ENCODE results near the gene TBKBP1.
A peak's percentile ranks its signal among the peaks of the same experiment; 100 is the strongest.

TBKBP1 gene

GRCh38 chr17:47693731-47694580 lies at the start of gene TBKBP1:
TSS of gene TBKBP1 (plus strand) at chr17:47694161. CDS start at chr17:47696113, 1,952 bp downstream.
- peak; percentile 31 for DNase-seq

- DNase-seq = no peak
Measured at GRCh38 chr17:47644324-47644723, 49.6 kb upstream of the TBKBP1 start.

GRCh38 chr17:47649153-47649971 lies 44.6 kb upstream of the TBKBP1 start, which contains the start of gene KPNB1:
TSS of gene KPNB1 (plus strand) at chr17:47649919. CDS start at chr17:47650245, 326 bp downstream.
- DNase-seq = peak; percentile 100

GRCh38 chr17:47649972-47650524 lies 43.9 kb upstream of the TBKBP1 start:
- DNase-seq = no peak

- DNase-seq = peak; percentile 99
Measured at GRCh38 chr17:47650525-47651522, 43.1 kb upstream of the TBKBP1 start.

- no peak for DNase-seq
Measured at GRCh38 chr17:47651704-47652103, 42.3 kb upstream of the TBKBP1 start.

DNA sequence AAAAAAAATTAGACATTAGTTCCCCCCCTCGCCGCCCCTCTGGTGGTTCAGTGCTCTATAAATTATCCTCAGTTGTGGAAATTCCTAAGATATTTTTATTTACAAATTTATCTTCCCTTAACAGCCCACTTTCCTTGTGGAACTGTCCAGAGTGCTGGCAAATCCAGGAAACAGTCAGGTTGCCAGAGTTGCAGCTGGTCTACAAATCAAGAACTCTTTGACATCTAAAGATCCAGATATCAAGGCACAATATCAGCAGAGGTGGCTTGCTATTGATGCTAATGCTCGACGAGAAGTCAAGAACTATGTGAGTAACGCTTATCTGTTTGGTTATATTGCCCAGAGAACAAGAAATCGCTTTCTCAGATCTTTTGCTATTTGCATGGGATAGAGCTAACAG lies 41.4 kb upstream of the TBKBP1 start:
- no peak for DNase-seq

DNA sequence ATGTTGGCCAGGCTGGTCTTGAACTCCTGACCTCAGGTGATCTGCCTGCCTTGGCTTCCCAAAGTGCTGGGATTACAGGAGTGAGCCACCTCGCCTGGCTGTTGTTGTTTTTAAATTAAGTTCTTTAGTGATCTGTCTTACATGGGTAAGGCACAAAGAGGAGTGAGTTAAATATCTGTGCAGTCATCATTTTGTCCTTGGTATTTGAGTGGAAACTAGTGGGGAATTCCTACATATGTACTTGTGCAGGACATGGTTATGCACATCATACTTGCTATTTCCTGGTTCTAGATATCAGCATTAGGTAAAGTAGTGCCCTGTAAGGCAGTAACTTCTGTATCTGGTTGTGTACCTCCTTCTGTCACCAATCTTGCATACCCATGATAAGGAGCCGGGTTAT lies 40.5 kb upstream of the TBKBP1 start:
- no peak for DNase-seq

- no peak for DNase-seq
Measured at GRCh38 chr17:47654991-47655390, 39.0 kb upstream of the TBKBP1 start.

DNA sequence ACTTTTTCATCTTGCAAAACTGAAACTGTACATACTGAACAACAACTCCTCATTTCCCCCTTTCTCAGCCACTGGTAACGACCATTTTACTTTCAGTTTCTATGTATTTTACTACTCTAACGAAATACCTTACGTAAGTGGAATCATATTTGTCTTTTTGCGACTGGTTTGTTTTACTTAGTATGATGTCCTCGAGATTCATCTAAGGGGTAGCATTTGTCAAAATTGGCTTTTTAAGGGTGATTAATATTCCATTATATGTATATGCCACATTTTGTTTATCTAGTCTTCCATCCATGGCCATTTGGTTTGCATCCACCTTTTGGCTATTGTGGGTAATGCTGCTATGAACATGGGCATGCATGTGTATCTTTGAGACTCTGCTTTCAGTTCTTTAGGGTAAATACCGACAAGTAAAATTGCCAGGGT lies 33.9 kb upstream of the TBKBP1 start:
- no peak for DNase-seq

- DNase-seq = peak; percentile 24
Measured at GRCh38 chr17:47663912-47664623, 29.9 kb upstream of the TBKBP1 start.

GRCh38 chr17:47664624-47664941 lies 29.4 kb upstream of the TBKBP1 start:
- DNase-seq = no peak

- DNase-seq = no peak
Measured at GRCh38 chr17:47665655-47666054, 28.3 kb upstream of the TBKBP1 start.

DNA sequence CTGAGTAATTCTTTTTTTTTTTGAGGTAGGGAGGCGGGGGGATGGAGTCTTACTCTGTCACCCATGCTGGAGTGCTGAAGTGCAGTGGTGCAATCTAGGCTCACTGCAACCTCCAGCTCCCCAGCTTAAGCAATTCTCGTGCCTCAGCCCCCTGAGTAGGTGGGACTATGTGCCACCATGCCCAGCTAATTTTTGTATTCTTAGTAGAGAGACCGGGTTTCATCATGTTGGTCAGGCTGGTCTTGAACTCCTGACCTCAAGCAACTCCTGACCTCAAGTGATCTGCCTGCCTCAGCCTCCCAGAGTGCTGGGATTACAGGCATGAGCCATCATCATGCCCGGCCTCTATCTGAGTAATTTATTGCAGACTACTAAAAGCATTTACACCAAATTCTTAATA lies 24.9 kb upstream of the TBKBP1 start:
- no peak for DNase-seq

- DNase-seq = no peak
Measured at GRCh38 chr17:47670064-47670463, 23.9 kb upstream of the TBKBP1 start.

DNA sequence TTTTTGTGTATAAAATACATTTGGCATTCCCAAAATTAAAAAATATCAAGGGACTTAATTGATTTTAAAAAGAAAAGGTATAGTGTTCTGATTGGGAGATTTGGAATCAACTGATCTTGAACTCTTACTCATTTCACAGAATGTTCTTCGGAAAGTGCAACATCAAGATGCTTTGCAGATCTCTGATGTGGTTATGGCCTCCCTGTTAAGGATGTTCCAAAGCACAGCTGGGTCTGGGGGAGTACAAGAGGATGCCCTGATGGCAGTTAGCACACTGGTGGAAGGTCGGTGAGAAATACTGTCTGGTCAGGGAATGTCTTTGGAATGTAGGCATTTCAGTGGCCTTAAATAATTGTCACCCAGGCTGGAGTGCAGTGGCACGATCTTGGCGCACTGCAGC lies 19.5 kb upstream of the TBKBP1 start:
- no peak for DNase-seq

- no peak for DNase-seq
Measured at GRCh38 chr17:47675380-47676198, 18.4 kb upstream of the TBKBP1 start.

DNA sequence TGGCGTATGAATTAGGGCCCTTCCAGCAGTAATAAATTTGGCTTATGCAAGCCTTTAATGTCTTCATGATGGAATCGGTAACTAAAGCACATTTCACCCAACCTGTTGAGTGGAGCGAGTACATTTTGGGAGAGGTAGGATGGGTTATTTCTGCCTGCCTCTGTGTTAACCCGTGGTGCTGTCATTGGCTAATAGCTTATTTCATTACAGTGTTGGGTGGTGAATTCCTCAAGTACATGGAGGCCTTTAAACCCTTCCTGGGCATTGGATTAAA lies 17.8 kb upstream of the TBKBP1 start:
- DNase-seq = no peak

DNA sequence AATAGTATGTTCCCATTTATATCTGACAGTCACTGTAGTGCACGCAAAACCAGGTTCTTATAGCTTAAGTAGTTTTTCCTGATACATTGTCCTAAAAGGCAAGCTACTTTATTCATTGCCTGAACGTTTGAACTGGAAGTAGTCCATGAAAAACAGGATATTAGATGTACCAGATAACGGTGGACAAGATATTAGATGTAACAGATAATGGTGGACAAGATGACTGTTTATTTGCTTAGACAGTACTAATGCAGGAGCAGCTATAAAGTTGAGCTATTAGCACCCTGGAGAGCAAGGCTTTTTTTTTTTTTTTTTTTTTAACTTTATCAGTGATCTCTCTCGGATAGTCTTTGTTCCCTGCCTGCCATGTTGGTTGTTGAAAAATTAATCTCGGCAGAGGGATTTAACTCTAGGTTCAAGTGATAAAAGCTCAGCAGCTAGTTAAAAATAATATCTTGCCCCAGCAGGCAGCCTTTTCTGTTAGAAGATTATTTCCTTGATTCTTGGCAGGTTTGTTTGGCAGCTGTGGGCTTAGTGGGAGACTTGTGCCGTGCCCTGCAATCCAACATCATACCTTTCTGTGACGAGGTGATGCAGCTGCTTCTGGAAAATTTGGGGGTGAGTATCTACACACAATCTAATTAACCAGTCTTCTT lies 17.3 kb upstream of the TBKBP1 start:
- no peak for DNase-seq

DNA sequence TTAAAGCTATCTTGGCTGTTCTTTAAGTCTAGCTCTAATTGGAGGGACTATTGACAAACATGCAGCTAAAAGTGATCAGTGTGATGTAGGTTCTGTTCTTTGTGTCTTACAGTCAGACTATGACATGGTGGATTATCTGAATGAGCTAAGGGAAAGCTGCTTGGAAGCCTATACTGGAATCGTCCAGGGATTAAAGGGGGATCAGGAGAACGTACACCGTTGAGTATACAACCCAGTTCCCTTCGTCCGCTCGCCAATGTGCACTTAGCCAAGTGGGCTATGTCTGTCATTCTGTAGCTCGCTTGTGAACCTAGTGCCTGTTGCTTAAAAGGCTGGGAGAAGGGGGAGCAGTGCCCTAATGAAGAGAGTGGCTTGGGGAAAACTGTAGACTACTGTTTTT lies 15.8 kb upstream of the TBKBP1 start:
- DNase-seq = no peak

GRCh38 chr17:47682138-47682537 lies 11.8 kb upstream of the TBKBP1 start:
- DNase-seq = no peak
